Kidney (tissue), 14 donors: ENCODE measurements around the gene LMX1B. TPM values are rescaled to one million over a fixed set of nuclear protein-coding genes. Genes with fewer than 3 reads are reported as not detected.

Experiments used
- DNase-seq, 5 donors: peaks; one replicate each; pipeline ENCODE4 v3.0.0-alpha.2; 2013 to 2020
- FAIRE-seq: peaks from 2 replicates; lab custom pipeline; 2012; peaks lifted over from hg19 to GRCh38; lab: Jason Lieb, UNC
- H3K27ac ChIP-seq, 2 donors: one replicate each; pipeline ENCODE4 v1.7.0; 2013; ENCODE audit warnings: low read depth in 2 of 2, low read length in 2 of 2, inconsistent platforms in 1 of 2
- H3K27me3 ChIP-seq: one replicate; pipeline ENCODE4 v1.7.1; 2013; ENCODE audit warnings: low read length, inconsistent platforms; ENCODE audit not compliant: control insufficient read depth, insufficient read depth
- H3K36me3 ChIP-seq, 3 donors: one replicate each; pipeline versions ENCODE4 v1.7.0 to v1.7.1; 2013; ENCODE audit warnings: low read length in 3 of 3, control low read depth in 1 of 3, inconsistent platforms in 1 of 3; ENCODE audit not compliant: insufficient read depth in 3 of 3, control insufficient read depth in 2 of 3
- H3K4me1 ChIP-seq, 3 donors: one replicate each; pipeline versions ENCODE4 v1.7.0 to v1.7.1; 2013; ENCODE audit warnings: low read length in 3 of 3, inconsistent platforms in 1 of 3, low read depth in 1 of 3; ENCODE audit not compliant: control insufficient read depth in 2 of 3, insufficient read depth in 2 of 3
- H3K4me3 ChIP-seq, 3 donors: one replicate each; pipeline versions ENCODE4 v1.7.0 to v1.8.1; 2013; ENCODE audit warnings: low read length in 3 of 3, control low read depth in 1 of 3, inconsistent platforms in 1 of 3
- H3K9ac ChIP-seq, 3 donors: one replicate each; pipeline versions ENCODE4 v1.7.0 to v1.7.1; 2013; ENCODE audit warnings: low read length in 3 of 3, control low read depth in 1 of 3, inconsistent platforms in 1 of 3
- H3K9me3 ChIP-seq, 3 donors: one replicate each; pipeline versions ENCODE4 v1.7.0 to v1.7.1; 2013; ENCODE audit warnings: low read length in 3 of 3, control low read depth in 1 of 3, inconsistent platforms in 1 of 3; ENCODE audit not compliant: control insufficient read depth in 2 of 3, insufficient read depth in 1 of 3
- CTCF ChIP-seq: IDR thresholded peaks from 3 replicates; pipeline ENCODE4 v1.5.1; 2012; ENCODE audit warnings: mild to moderate bottlenecking, moderate library complexity, borderline replicate concordance; ENCODE audit not compliant: insufficient read depth; ENCODE audit errors: extremely low read depth
- intact Hi-C: fragments of 100-400 bp; cut with DNase I; formaldehyde crosslinking; loops from one replicate; pipeline ENCODE4 v1.11.1; 2022
- polyA plus RNA-seq: library from polyadenylated mRNA; stranded (reverse); fragments of 350-450 nt; fragmentation: Illumina TruSeq; extraction: RNeasy Lipid Tissue Mini Kit (QIAGEN cat#74804); gene quantifications from one replicate; pipeline ENCODE4 v1.2.3, GENCODE V29; 2014; ENCODE audit warnings: low read depth, low replicate concordance; ENCODE audit not compliant: insufficient read depth
- total RNA-seq: library from RNA; stranded (reverse); fragmentation: NEBNext Ultra II Directional; extraction: Animal tissue kit (Norgen Biotek cat#: 25700); gene quantifications from one replicate; pipeline ENCODE4 v1.2.1, GENCODE V29; 2021
- donor health status: control.
- donor health status: control.
- donor health status: control.
- donor health status: control.
- donor health status: control.
- donor health status: DM: yes; HTN: yes; CAD: no.
- donor health status: Normal renal cell carcinoma (clear cell type).

Gene LMX1B
- total and polyA plus RNA-seq, 2 donors from 2014 or later, result 0.57 to 2.6 TPM

- FAIRE-seq (no peak), DNase-seq (no peak)
- no peaks in the 10 kb centered on the region for H3K9me3 ChIP-seq
- no peak overlapping the region for H3K4me3 ChIP-seq
- H3K36me3 ChIP-seq, result no peaks in the 10 kb centered on the region
- intact Hi-C loops, result no loop called here
- TF ChIP-seq CTCF, result no peak
- H3K4me1 ChIP-seq, result peaks cover 0 to 2% (median 0%) of the 10 kb centered on the region in 3 donors
- no peak overlapping the region for H3K27ac ChIP-seq
- no peak overlapping the region for H3K9ac ChIP-seq
- peaks cover 3% of the 10 kb centered on the region for H3K27me3 ChIP-seq
Measured at GRCh38 chr9:126666155-126666803, 52.6 kb downstream of the LMX1B start.

- Histone ChIP-seq H3K4me3 (no peak overlapping the region), H3K9me3 (no peaks in the 10 kb centered on the region), H3K4me1 (peaks cover 0 to 2% (median 0%) of the 10 kb centered on the region in 3 donors), H3K27ac (no peak overlapping the region), H3K9ac (no peak overlapping the region), H3K27me3 (peaks cover 3% of the 10 kb centered on the region), H3K36me3 (no peaks in the 10 kb centered on the region)
- no peak for TF ChIP-seq CTCF
- intact Hi-C loops, result no loop called here
- DNase-seq (peak in 3 of 5 donors; percentile 62 to 73 (median 65)), FAIRE-seq (no peak)
Measured at GRCh38 chr9:126667190-126668055, 53.7 kb downstream of the LMX1B start.

- no peaks in the 10 kb centered on the region for H3K9me3 ChIP-seq
- H3K4me1 ChIP-seq, result peaks cover 0 to 2% (median 0%) of the 10 kb centered on the region in 3 donors
- H3K36me3 ChIP-seq, result no peaks in the 10 kb centered on the region
- no peak overlapping the region for H3K4me3 ChIP-seq
- FAIRE-seq (no peak), DNase-seq (no peak)
- intact Hi-C loops, result no loop called here
- H3K27me3 ChIP-seq, result peaks cover 3% of the 10 kb centered on the region
- TF ChIP-seq CTCF, result no peak
- H3K27ac ChIP-seq, result no peak overlapping the region
- no peak overlapping the region for H3K9ac ChIP-seq
Measured at GRCh38 chr9:126668058-126668457, 54.3 kb downstream of the LMX1B start.
